HG03139 (cell line): ENCODE measurements around the gene GJA8.
"Not testable (repeated sequence)": the region's sequence is repeated elsewhere in the genome, so short reads cannot be mapped to it uniquely, and the experiment has no call there.

Source experiments
- ATAC-seq: cut with Tn5 transposase; IDR thresholded peaks from one replicate; pipeline ENCODE4 v1.9.1; 2021; ENCODE audit not compliant: unreplicated experiment

Gene GJA8

GRCh38 chr1:147927215-147927614, 24.6 kb downstream of the GJA8 start:
- not testable (repeated sequence) for ATAC-seq

DNA sequence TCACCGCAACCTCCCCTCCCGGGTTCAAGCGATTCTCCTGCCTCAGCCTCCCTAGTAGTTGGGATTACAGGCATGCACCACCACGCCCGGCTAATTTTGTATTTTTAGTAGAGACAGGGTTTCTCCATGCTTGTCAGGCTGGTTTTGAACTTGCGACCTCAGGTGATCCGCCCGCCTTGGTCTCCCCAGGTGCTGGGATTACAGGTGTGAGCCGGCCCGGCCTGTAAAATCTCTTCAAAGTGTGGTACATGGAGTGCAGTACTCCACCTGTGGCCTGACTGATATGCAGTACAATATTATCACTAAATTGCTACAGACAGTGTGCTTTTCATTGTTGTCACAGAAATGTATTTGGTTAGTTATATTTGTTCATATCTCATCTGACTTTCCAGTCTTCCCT, 25.1 kb downstream of the GJA8 start:
- ATAC-seq = not testable (repeated sequence)

DNA sequence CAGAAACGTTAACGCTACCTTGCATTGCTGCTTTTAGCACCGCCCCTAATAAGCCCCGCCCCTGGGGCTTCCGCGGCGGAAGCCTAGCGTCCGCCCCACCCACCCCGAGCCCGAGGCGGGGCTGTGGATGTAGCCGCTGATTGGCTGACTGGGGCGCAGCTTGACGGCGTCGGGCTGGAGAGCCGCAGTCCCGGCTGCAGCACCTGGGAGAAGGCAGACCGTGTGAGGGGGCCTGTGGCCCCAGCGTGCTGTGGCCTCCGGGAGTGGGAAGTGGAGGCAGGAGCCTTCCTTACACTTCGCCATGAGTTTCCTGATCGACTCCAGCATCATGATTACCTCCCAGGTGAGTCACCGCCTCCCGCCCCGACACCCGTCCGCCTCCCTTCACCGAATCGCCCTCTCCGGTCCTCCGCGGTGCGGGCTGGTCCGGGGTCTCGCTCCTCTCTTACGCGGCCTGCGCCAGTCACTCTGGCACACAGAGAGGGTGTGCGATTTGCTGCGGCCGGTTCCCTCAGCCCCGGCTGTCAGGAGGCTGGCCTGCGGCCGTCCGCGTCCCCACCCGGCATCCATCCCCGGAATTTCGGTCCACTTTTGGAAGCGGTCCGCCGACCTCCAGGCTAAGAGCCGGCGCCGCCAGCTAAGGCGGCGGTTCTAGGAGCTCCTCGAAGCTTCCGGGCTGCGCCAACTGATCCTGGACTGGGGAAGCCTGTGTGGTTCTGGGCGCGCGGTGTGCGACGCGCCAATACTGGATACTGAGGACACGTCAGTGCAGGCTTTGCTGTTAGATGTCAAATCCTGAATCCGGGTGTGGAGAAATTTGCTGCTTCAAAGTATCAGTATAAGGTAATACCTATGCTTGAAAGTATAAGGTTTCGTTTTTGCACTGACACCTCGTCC, 25.9 kb downstream of the GJA8 start, which contains the start of gene GPR89B:
TSS of gene GPR89B (plus strand) at position 185 of the 897 bp plus-strand sequence. CDS start at position 302, 117 bp downstream.
- ATAC-seq = peak; percentile 93

DNA sequence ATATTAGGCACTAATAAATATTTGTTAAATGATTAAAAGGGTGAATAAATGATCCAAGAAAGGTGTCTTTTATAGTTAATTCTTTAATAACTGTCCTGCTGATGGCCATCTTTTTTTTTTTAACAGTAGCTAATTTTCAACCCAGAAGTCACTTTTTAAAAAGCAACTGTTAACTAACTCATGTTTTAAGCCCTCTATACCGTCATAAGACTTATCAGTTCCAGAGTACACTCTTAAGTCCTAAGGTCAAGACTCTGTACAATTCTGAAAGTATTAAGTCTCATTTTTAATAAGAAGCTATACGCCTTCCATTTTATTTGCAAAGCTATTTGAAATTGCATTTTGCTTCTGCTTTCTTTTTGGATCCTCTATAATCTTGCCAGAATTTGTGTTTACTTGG, 28.5 kb downstream of the GJA8 start:
- ATAC-seq = not testable (repeated sequence)

GRCh38 chr1:147935296-147935695, 32.7 kb downstream of the GJA8 start:
- ATAC-seq = not testable (repeated sequence)

- ATAC-seq = not testable (repeated sequence)
These were observed 37.9 kb downstream of the GJA8 start for GRCh38 chr1:147940456-147940855.

- not testable (repeated sequence) for ATAC-seq
These were observed 40.0 kb downstream of the GJA8 start for GRCh38 chr1:147942563-147942962.

DNA sequence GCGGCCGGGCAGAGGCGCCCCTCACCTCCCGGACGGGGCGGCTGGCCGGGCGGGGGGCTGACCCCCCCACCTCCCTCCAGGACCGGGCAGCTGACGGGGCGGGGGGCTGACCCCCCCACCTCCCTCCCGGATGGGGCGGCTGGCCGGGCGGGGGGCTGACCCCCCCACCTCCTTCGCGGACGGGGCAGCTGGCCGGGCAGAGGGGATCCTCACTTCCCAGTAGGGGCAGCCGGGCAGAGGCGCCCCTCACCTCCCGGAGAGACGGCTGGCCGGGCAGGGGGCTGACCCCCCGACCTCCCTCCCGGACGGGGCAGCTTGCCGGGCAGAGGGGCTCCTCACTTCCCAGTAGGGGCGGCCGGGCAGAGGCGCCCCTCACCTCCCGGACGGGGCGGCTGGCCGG, 46.9 kb downstream of the GJA8 start:
- not testable (repeated sequence) for ATAC-seq
